Measurements from ENCODE around the gene KCNE4.

The KCNE4 gene

DNA sequence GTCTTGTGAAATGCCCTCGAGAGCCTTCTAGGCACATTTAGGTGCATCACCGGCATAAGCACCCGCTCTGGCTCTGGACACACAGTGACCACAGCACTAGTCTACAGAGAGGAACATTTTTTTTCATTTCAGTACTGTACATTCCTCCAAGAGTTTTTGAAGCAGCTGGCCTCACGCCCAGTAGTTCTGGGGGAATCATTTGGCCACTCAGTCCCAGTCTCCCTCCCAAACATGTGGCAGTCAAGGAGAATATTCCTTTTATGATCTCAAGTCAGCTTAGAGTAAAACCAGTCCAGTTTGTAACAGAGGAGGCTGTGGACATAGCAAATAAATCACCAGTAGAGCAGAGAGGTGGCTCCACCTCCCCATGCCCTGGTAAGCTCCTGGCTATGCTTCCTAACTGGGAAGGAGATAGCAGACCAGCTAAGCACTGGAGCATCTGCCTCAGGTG lies 48.1 kb downstream of the KCNE4 start:
- no peak for DNase-seq (ENCODE audit: insufficient read length, low spot score)
- no peak for TF ChIP-seq CTCF (IDR thresholded peaks at IDR 0.05; ENCODE audit: insufficient read depth, missing control alignments)
- no peak for FAIRE-seq

GRCh38 chr2:223101340-223102039 lies 49.5 kb downstream of the KCNE4 start:
- FAIRE-seq: no peak
- peak; percentile 41 for TF ChIP-seq CTCF (IDR thresholded peaks at IDR 0.05; ENCODE audit: insufficient read depth, missing control alignments)
- DNase-seq (ENCODE audit: insufficient read length, low spot score): no peak

DNA sequence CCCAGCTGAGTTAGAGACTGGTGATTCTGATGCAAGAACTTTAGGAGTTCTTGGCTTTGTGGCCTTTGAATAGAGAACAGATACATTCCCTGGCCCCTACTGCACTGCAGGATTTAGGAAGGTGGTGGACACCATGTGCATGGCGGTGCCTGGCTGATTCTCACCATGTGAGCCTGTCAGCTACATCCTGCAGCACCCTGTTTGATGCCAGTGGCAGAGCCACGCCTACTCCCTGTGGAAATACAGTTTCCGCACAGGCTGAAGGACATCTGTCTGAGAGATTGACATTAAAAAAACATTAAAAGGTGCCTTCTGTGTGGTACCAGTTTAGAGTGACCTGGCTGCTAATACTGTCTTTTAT lies 50.0 kb downstream of the KCNE4 start:
- DNase-seq (ENCODE audit: insufficient read length, low spot score): no peak
- TF ChIP-seq CTCF (IDR thresholded peaks at IDR 0.05; ENCODE audit: insufficient read depth, missing control alignments): no peak
- FAIRE-seq: no peak

DNA sequence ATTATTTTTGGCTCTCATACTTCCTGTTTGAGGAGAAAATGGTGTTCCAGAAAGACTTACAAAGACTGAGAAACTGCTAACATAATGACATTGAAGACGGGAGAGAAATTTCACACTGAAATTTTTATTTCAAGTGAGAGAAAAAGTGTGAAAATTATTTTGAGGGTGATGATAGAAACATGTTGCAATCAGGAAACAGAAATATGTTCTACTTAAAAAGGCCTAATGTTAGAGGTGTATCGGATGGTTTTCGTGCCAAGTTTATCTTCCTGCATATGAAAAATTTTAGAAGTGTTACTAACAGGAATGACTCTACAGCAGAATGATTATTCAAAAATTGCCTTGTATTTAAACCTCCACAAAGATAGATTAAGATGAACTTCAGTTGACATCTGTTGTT lies 50.5 kb downstream of the KCNE4 start:
- DNase-seq (ENCODE audit: insufficient read length, low spot score): no peak
- FAIRE-seq: no peak
- TF ChIP-seq CTCF (IDR thresholded peaks at IDR 0.05; ENCODE audit: insufficient read depth, missing control alignments): no peak

GRCh38 chr2:223104336-223105132 lies 52.5 kb downstream of the KCNE4 start:
- FAIRE-seq (no peak), DNase-seq (ENCODE audit: insufficient read length, low spot score) (no peak)
- no peak for TF ChIP-seq CTCF (IDR thresholded peaks at IDR 0.05; ENCODE audit: insufficient read depth, missing control alignments)
